ENCODE data around the gene OTUD1. TPM values are rescaled to one million over a fixed set of nuclear protein-coding genes. Genes with fewer than 3 reads are reported as not detected.

The OTUD1 gene
- total RNA-seq, 1 donor, result 8.0 TPM

DNA sequence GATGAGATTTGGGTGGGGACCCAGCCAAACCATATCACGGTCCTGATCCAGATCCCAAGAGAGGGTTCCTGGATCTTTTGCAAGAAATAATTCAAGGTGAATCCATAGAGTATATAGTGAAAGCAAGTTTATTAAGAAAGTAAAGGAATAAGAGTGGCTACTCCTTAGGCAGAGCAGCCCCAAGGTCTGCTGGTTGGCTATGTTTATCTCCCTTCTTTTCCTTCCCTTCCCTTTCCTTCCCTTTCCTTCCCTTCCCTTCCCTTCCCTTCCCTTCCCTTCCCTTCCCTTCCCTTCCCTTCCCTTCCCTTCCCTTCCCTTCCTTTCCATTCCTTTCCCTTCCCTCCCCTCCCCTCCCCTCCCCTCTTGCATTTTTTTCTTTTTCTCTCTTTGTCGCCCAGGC lies 35.2 kb downstream of the OTUD1 start:
- no peak overlapping the region for H3K4me3 ChIP-seq (ENCODE audit: low read depth, low read length)
- TF ChIP-seq, protein P1, sequence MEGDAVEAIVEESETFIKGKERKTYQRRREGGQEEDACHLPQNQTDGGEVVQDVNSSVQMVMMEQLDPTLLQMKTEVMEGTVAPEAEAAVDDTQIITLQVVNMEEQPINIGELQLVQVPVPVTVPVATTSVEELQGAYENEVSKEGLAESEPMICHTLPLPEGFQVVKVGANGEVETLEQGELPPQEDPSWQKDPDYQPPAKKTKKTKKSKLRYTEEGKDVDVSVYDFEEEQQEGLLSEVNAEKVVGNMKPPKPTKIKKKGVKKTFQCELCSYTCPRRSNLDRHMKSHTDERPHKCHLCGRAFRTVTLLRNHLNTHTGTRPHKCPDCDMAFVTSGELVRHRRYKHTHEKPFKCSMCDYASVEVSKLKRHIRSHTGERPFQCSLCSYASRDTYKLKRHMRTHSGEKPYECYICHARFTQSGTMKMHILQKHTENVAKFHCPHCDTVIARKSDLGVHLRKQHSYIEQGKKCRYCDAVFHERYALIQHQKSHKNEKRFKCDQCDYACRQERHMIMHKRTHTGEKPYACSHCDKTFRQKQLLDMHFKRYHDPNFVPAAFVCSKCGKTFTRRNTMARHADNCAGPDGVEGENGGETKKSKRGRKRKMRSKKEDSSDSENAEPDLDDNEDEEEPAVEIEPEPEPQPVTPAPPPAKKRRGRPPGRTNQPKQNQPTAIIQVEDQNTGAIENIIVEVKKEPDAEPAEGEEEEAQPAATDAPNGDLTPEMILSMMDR (IDR thresholded peaks at IDR 0.05; ENCODE audit: insufficient read depth, low read length), result no peak
- no peak for DNase-seq (ENCODE audit: low read depth)

- TF ChIP-seq, protein P1 (IDR thresholded peaks at IDR 0.05; ENCODE audit: insufficient read depth, low read length), result no peak
- H3K4me3 ChIP-seq (ENCODE audit: low read depth, low read length), result no peak overlapping the region
- no peak for DNase-seq (ENCODE audit: low read depth)
These were observed 35.8 kb downstream of the OTUD1 start for GRCh38 chr10:23474626-23475025.

- TF ChIP-seq, protein P1 (IDR thresholded peaks at IDR 0.05; ENCODE audit: insufficient read depth, low read length), result no peak
- no peak overlapping the region for H3K4me3 ChIP-seq (ENCODE audit: low read depth, low read length)
- no peak for DNase-seq (ENCODE audit: low read depth)
These were observed 39.7 kb downstream of the OTUD1 start for GRCh38 chr10:23478570-23478969.

DNA sequence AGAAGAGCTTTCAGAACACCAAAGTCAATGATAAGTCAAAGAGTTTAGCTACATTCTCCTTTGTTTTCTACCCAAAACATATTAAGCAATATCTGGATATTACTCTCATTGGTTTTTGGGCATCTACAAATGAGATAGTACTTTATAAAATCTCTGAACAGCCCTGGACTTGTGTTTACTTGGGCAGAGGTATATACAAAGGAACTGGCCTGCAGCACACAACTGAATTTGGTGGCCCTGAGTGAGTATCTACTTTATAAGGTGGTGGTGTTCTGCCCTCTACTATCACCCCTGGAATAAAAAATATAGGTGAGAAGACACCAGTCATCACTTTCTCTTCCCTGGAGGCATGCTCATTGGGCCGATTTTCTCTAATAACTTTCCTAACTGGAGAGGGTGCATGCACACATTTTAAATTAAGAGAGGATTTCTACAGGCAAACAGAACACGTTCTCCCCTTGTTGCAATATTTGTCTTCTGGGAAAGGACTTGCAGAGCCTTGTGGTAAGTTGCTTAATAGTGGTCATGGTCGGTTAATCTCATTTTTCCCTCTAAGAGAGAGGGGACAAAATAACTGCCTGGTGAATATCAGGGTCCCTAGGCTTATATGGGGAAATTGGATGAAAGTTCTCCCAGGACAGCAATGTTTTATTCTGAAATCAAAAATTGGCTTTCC lies 41.1 kb downstream of the OTUD1 start:
- no peak for DNase-seq (ENCODE audit: low read depth)
- no peak overlapping the region for H3K4me3 ChIP-seq (ENCODE audit: low read depth, low read length)
- TF ChIP-seq, protein P1 (IDR thresholded peaks at IDR 0.05; ENCODE audit: insufficient read depth, low read length), result no peak

DNA sequence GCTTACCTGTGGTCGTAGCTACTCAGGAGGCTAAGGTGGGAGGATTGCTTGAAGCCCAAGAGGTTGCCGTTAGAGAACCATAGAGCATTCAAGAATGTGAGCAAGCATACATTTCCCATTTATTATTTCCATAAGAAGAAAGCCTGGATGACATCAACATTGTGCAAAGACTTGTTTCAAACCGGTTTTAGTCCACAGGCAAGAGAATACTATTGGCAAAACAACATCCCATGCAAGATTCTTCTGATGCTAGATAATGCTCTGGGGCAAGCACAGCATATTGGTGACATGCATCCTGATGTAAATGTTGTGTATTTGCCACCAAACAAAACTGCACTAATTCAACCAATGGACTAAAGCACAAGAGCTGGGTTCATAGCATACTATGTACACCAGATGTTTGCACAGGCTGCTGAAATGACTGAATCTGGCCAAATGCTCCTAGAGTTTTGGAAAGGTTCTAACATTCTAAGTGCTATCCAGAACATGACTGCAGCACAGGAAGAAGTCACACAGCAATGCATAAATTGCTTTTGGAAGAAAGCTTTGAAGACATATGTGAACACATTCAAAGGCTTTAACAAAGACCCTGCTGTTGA lies 42.6 kb downstream of the OTUD1 start:
- H3K4me3 ChIP-seq (ENCODE audit: low read depth, low read length), result no peak overlapping the region
- DNase-seq (ENCODE audit: low read depth), result no peak
- TF ChIP-seq, protein P1 (IDR thresholded peaks at IDR 0.05; ENCODE audit: insufficient read depth, low read length), result no peak

GRCh38 chr10:23490115-23490514 lies 51.2 kb downstream of the OTUD1 start:
- no peak overlapping the region for H3K4me3 ChIP-seq (ENCODE audit: low read depth, low read length)
- TF ChIP-seq, protein P1 (IDR thresholded peaks at IDR 0.05; ENCODE audit: insufficient read depth, low read length), result no peak
- no peak for DNase-seq (ENCODE audit: low read depth)

Small RNA genes within 50 kb of the gene (small RNA-seq; reads per million reads assigned to genes)
- gene MIR1254-2, result not detected

Other genes with a start within 250 kb of the OTUD1 start
- gene PTF1A, start 246.8 kb upstream of the OTUD1 start, total RNA-seq (ENCODE audit: low replicate concordance), result not detected in 2 replicates
- 0.09 TPM in 1 of 2 replicates, not detected in the other for gene C10orf67, start 94.3 kb upstream of the OTUD1 start, total RNA-seq (ENCODE audit: low replicate concordance)